ENCODE measurements around the gene EPX. TPM values are rescaled to one million over a fixed set of nuclear protein-coding genes. Genes with fewer than 3 reads are reported as not detected.

EPX gene
- total RNA-seq, 4 donors from 2014 or later, result not detected

DNA sequence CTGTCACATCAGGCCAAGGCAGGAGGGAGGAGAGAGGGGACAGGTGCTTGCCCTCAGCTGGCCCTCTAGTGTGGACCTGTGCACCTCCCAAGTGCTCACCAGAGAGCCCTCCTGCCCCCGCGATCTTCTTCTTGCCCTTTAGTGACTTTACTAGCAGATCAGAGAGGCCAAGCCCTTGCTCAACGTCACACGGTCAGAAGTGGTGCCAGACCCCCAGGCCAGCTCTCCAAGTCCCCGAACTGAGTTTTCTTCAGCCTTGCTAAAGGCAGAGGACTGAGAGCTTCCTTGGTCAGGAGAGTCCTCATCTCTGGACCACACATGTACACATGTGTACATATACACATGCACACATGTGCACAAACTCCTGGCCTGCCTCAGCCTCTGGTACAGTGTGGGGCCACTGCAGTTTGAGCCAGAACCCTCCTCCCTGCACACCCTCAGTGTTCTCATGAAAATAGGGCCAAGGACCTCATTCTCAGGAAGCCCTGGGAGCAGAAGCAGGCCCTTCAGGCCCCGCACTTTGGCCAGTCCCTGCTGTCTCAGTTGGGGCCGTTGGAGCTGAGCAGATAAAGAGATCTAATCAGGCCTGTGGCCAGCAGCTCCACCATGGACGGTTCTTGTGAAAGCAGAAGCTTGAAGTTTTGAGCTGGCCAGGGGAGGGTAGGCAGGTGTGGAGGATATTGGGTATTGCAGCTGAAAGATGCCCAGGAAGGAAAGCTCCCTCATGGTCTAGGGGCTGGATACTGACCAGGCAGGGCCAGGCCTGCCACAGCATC is 7.4 kb upstream of the EPX start:
- 78 to 83% methylated on average over 6 to 7 of the region's 8 CpGs for whole genome bisulfite sequencing, 2 donors
- H3K4me3 ChIP-seq (replicated peaks in 1 of 3), result no peak overlapping the region
- intact Hi-C loops (cut with DNase I), result no loop called here

DNA sequence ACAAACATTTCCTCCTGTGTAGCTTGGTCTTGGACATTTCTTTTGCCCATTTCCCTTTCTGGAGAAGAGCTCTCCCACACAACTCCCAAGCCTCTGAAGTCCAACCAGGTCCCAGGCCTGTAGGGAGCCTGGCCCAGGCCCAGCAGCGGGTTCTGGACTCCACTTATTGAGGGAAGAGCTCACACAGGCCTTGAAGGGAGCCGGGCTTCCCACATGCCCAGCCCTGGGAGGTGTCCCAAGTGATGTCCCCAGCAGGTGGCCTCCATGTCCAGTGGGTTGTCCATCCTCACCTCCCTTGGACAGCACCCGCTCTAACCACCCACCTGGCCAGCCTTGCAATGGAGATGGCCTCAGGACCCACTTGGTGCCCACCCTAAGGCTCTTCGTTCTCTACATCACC is 5.9 kb upstream of the EPX start:
- H3K9me3 ChIP-seq, result no peaks in the 10 kb centered on the region
- H3K4me1 ChIP-seq, result peaks cover 0 to 3% of the 10 kb centered on the region in 2 donors
- TF ChIP-seq, protein P1, sequence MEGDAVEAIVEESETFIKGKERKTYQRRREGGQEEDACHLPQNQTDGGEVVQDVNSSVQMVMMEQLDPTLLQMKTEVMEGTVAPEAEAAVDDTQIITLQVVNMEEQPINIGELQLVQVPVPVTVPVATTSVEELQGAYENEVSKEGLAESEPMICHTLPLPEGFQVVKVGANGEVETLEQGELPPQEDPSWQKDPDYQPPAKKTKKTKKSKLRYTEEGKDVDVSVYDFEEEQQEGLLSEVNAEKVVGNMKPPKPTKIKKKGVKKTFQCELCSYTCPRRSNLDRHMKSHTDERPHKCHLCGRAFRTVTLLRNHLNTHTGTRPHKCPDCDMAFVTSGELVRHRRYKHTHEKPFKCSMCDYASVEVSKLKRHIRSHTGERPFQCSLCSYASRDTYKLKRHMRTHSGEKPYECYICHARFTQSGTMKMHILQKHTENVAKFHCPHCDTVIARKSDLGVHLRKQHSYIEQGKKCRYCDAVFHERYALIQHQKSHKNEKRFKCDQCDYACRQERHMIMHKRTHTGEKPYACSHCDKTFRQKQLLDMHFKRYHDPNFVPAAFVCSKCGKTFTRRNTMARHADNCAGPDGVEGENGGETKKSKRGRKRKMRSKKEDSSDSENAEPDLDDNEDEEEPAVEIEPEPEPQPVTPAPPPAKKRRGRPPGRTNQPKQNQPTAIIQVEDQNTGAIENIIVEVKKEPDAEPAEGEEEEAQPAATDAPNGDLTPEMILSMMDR (IDR thresholded peaks at IDR 0.05), result no peak
- no peak for TF ChIP-seq POLR2A (IDR thresholded peaks at IDR 0.05)
- H3K27ac ChIP-seq, result no peak overlapping the region
- 88 to 93% methylated on average over 3 of the region's 4 CpGs for WGBS, 2 donors
- no peaks in the 10 kb centered on the region for H3K27me3 ChIP-seq
- H3K36me3 ChIP-seq, result no peaks in the 10 kb centered on the region
- intact Hi-C loops (cut with DNase I), result no loop called here
- no peak for DNase-seq
- H3K4me3 ChIP-seq (replicated peaks in 1 of 3), result no peak overlapping the region

More for the DNA sequence above, 7.4 kb upstream of the EPX start:
- DNase-seq, result no peak
- no peak overlapping the region for H3K27ac ChIP-seq
- peaks cover 0 to 3% of the 10 kb centered on the region in 2 donors for H3K4me1 ChIP-seq
- H3K27me3 ChIP-seq, result no peaks in the 10 kb centered on the region
- H3K36me3 ChIP-seq, result no peaks in the 10 kb centered on the region
- TF ChIP-seq, protein P1 (IDR thresholded peaks at IDR 0.05), result no peak
- no peak for TF ChIP-seq POLR2A (IDR thresholded peaks at IDR 0.05)
- H3K9me3 ChIP-seq, result no peaks in the 10 kb centered on the region

DNA sequence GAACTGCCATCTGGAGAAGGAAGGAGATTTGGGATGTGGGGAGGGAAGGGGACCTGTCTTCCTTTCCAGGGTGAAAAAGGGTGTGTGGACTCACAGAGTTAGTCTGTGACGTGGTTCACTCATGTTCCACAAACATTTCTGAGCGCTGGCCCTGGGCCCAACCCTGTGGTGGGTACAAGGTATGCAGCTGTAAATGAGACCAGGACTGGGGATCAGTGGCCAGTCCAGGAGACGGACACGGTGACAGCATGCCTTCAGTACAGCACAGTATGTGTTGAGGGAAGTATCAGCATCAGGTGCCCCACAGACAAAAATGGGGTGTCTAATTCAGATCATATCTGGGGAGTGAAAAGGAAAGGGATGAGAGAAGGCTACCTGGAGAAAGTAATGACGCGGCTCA is 5.5 kb upstream of the EPX start:
- H3K4me3 ChIP-seq (replicated peaks in 1 of 3), result no peak overlapping the region
- H3K36me3 ChIP-seq, result no peaks in the 10 kb centered on the region
- 84 to 89% methylated on average over 6 of the region's 6 CpGs for WGBS, 2 donors
- H3K9me3 ChIP-seq, result no peaks in the 10 kb centered on the region
- H3K27ac ChIP-seq, result no peak overlapping the region
- peaks cover 0 to 3% of the 10 kb centered on the region in 2 donors for H3K4me1 ChIP-seq
- TF ChIP-seq, protein P1 (IDR thresholded peaks at IDR 0.05), result no peak
- TF ChIP-seq POLR2A (IDR thresholded peaks at IDR 0.05), result no peak
- no peak for DNase-seq
- H3K27me3 ChIP-seq, result no peaks in the 10 kb centered on the region
- intact Hi-C loops (cut with DNase I), result no loop called here

DNA sequence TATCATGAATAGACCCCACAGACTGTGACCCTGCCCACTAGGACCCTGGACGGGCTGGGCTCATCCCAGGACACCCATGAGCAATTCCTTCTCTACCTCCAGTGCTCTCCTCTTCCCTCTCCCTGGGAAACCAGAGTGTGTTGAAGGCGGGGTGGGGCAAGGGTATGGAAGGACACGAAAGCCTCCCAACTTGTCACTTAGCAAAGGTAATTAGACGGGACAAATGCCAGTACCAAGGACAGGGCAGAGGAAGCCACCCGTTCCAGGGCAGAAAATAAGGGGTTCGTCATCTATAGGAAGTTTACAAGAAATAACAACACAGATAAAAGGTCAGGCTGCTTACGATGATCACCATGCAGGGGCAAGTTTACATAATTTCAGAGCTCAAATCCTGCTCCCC is 4.9 kb upstream of the EPX start:
- Histone ChIP-seq H3K4me1 (peaks cover 0 to 3% of the 10 kb centered on the region in 2 donors), H3K27me3 (no peaks in the 10 kb centered on the region), H3K4me3 (replicated peaks in 1 of 3) (no peak overlapping the region), H3K9me3 (no peaks in the 10 kb centered on the region), H3K36me3 (no peaks in the 10 kb centered on the region), H3K27ac (no peak overlapping the region)
- DNase-seq, result no peak
- 44 to 51% methylated on average over 7 of the region's 7 CpGs for WGBS, 2 donors
- TF ChIP-seq, protein P1 (IDR thresholded peaks at IDR 0.05), result no peak
- TF ChIP-seq POLR2A (IDR thresholded peaks at IDR 0.05), result no peak
- intact Hi-C loops (cut with DNase I), result no loop called here

DNA sequence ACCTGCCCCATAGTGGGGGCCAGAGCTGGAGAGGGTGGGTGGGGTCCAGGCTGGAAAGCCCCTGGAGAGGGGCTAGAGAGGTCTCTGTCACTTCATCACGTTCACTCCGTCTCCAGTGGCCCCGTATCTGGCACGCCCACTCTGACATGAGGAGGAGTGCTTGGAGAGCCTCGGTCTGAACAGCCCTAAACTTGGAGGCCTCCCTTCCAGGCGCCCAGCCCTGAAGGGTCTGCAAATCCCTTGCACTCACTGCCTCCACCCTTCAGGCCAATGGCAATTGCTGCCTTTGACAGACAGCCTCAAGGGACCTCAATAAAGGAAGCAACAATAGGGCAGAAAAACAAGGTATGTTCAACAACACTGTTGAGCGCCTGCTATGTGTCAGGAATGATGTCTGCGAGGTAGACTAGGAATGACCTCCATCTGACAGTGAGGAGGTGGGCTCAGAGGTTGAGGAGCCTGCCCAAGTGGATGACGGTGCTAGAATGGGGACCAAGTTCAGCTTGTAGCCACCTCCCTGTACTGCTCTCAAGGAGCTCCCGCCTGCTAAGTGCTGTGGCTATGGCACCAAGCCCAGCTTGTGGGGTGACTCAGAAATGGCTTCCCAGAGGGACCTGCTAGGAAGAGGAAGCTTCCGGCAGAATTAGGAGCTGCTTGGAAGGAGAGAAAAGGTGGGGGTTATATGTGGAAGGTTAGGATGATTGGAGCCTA is 2.9 kb upstream of the EPX start:
- H3K36me3 ChIP-seq, result no peaks in the 10 kb centered on the region
- intact Hi-C loops (cut with DNase I), result no loop called here
- H3K4me1 ChIP-seq, result peaks cover 0 to 3% of the 10 kb centered on the region in 2 donors
- peak; percentile 70 to 77 for DNase-seq
- TF ChIP-seq POLR2A (IDR thresholded peaks at IDR 0.05), result no peak
- TF ChIP-seq, protein P1 (IDR thresholded peaks at IDR 0.05), result no peak
- H3K9me3 ChIP-seq, result no peaks in the 10 kb centered on the region
- no peak overlapping the region for H3K4me3 ChIP-seq (replicated peaks in 1 of 3)
- WGBS, 2 donors, result 44 to 46% methylated on average over 9 to 11 of the region's 11 CpGs
- no peaks in the 10 kb centered on the region for H3K27me3 ChIP-seq
- H3K27ac ChIP-seq, result no peak overlapping the region
